ENCODE data around the gene CAB39.

Gene CAB39

GRCh38 chr2:230794497-230794896 lies 81.9 kb downstream of the CAB39 start:
- no peak for DNase-seq (ENCODE audit: insufficient read length)
- TF ChIP-seq TAF1 (IDR thresholded peaks at IDR 0.05; ENCODE audit: borderline replicate concordance, low read depth, low read length) (no peak), POLR2A (IDR thresholded peaks at IDR 0.05; ENCODE audit: low read depth, low read length) (no peak), POLR2AphosphoS5 (IDR thresholded peaks at IDR 0.05; ENCODE audit: low read depth, low read length) (no peak)

GRCh38 chr2:230795856-230796255 lies 83.2 kb downstream of the CAB39 start:
- DNase-seq (ENCODE audit: insufficient read length) (no peak), FAIRE-seq (no peak)
- no peak for TF ChIP-seq POLR2A (IDR thresholded peaks at IDR 0.05; ENCODE audit: low read depth, low read length)
- TF ChIP-seq TAF1 (IDR thresholded peaks at IDR 0.05; ENCODE audit: borderline replicate concordance, low read depth, low read length): no peak
- TF ChIP-seq POLR2AphosphoS5 (IDR thresholded peaks at IDR 0.05; ENCODE audit: low read depth, low read length): no peak

More at GRCh38 chr2:230794497-230794896, 81.9 kb downstream of the CAB39 start:
- FAIRE-seq: no peak

- peak; percentile 14 for FAIRE-seq
- DNase-seq (ENCODE audit: insufficient read length): no peak
- no peak for TF ChIP-seq POLR2AphosphoS5 (IDR thresholded peaks at IDR 0.05; ENCODE audit: low read depth, low read length)
- TF ChIP-seq TAF1 (IDR thresholded peaks at IDR 0.05; ENCODE audit: borderline replicate concordance, low read depth, low read length): no peak
- no peak for TF ChIP-seq POLR2A (IDR thresholded peaks at IDR 0.05; ENCODE audit: low read depth, low read length)
These were observed 83.7 kb downstream of the CAB39 start for GRCh38 chr2:230796280-230796862.

- DNase-seq (ENCODE audit: insufficient read length) (no peak), FAIRE-seq (peak; percentile 89)
- TF ChIP-seq POLR2A (IDR thresholded peaks at IDR 0.05; ENCODE audit: low read depth, low read length): 0 out of 2 replicates have a peak, but pooled peaks have one; percentile 22
- no peak for TF ChIP-seq POLR2AphosphoS5 (IDR thresholded peaks at IDR 0.05; ENCODE audit: low read depth, low read length)
- no peak for TF ChIP-seq TAF1 (IDR thresholded peaks at IDR 0.05; ENCODE audit: borderline replicate concordance, low read depth, low read length)
These were observed 85.2 kb downstream of the CAB39 start for GRCh38 chr2:230797515-230798495.

GRCh38 chr2:230798769-230799399 lies 86.2 kb downstream of the CAB39 start:
- no peak for DNase-seq (ENCODE audit: insufficient read length)
- TF ChIP-seq TAF1 (IDR thresholded peaks at IDR 0.05; ENCODE audit: borderline replicate concordance, low read depth, low read length) (no peak), POLR2A (IDR thresholded peaks at IDR 0.05; ENCODE audit: low read depth, low read length) (no peak), POLR2AphosphoS5 (IDR thresholded peaks at IDR 0.05; ENCODE audit: low read depth, low read length) (no peak)
- FAIRE-seq: peak; percentile 82

GRCh38 chr2:230805353-230806017 lies 92.8 kb downstream of the CAB39 start:
- DNase-seq (ENCODE audit: insufficient read length) (no peak), FAIRE-seq (peak; percentile 78)
- TF ChIP-seq POLR2AphosphoS5 (IDR thresholded peaks at IDR 0.05; ENCODE audit: low read depth, low read length) (no peak), TAF1 (IDR thresholded peaks at IDR 0.05; ENCODE audit: borderline replicate concordance, low read depth, low read length) (no peak), POLR2A (IDR thresholded peaks at IDR 0.05; ENCODE audit: low read depth, low read length) (no peak)

DNA sequence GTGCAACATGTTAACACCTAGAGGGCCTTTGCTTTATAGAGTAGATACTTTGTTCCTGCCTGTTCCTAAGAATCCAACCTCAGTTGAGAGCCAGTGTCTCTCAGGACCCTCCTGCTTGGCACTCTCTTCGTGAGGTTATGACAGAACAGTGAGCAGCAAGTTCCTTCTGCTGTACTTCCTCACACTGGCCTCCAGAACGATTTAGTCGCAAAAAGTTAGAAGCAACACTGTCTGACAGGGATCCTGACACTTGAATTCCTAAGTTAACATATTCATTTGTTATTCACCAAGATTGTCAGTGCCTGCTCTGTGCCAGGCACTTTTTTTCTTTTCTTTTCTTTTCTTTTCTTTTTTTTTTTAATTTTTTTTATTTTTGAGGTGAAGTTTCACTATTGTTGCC lies 95.1 kb downstream of the CAB39 start:
- DNase-seq (ENCODE audit: insufficient read length): no peak
- TF ChIP-seq TAF1 (IDR thresholded peaks at IDR 0.05; ENCODE audit: borderline replicate concordance, low read depth, low read length) (no peak), POLR2A (IDR thresholded peaks at IDR 0.05; ENCODE audit: low read depth, low read length) (no peak), POLR2AphosphoS5 (IDR thresholded peaks at IDR 0.05; ENCODE audit: low read depth, low read length) (no peak)
- no peak for FAIRE-seq

DNA sequence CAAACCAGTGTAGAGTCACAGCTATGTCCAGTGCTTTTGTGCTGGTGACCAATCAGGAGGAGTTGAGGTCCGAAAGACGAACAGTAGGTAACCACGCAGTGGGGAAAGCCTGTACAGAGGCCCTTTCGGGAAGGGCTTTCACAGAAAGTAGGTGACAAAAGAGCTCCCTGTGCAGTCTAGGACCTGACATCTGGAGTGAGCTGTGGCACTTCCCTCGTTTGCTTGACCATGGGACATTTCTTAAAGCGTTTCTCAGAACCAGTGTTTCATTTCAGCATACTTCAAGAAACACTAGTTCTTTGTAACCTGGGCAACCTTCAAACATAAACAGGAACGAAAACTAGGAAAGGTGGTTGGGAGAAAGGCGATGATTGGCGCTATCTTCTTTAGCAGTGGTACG lies 96.4 kb downstream of the CAB39 start:
- peak; percentile 24 for FAIRE-seq
- TF ChIP-seq POLR2A (IDR thresholded peaks at IDR 0.05; ENCODE audit: low read depth, low read length): no peak
- TF ChIP-seq TAF1 (IDR thresholded peaks at IDR 0.05; ENCODE audit: borderline replicate concordance, low read depth, low read length): no peak
- no peak for TF ChIP-seq POLR2AphosphoS5 (IDR thresholded peaks at IDR 0.05; ENCODE audit: low read depth, low read length)
- no peak for DNase-seq (ENCODE audit: insufficient read length)

- TF ChIP-seq TAF1 (IDR thresholded peaks at IDR 0.05; ENCODE audit: borderline replicate concordance, low read depth, low read length) (no peak), POLR2AphosphoS5 (IDR thresholded peaks at IDR 0.05; ENCODE audit: low read depth, low read length) (no peak), POLR2A (IDR thresholded peaks at IDR 0.05; ENCODE audit: low read depth, low read length) (no peak)
- FAIRE-seq (no peak), DNase-seq (ENCODE audit: insufficient read length) (no peak)
These were observed 97.1 kb downstream of the CAB39 start for GRCh38 chr2:230809677-230810251.

DNA sequence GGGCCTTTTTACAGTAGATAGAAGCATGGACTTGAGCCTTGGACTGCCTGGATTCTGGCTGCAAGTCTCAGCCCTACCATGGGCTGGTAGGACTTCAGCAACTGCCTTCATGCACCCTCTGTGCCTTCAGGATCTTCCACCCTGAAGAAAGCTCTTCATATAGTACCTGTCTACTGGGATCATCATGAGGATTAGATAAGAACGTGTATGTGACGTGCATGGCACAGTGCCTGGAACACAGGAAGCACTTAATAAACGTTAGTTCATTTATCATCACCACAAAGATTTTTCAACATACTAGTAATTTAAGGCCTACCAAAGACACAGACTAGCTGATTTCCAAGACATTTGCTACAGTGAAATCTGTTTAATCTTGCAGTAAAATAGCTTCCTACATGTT lies 98.9 kb downstream of the CAB39 start:
- no peak for FAIRE-seq
- no peak for DNase-seq (ENCODE audit: insufficient read length)
- TF ChIP-seq TAF1 (IDR thresholded peaks at IDR 0.05; ENCODE audit: borderline replicate concordance, low read depth, low read length) (no peak), POLR2AphosphoS5 (IDR thresholded peaks at IDR 0.05; ENCODE audit: low read depth, low read length) (no peak), POLR2A (IDR thresholded peaks at IDR 0.05; ENCODE audit: low read depth, low read length) (no peak)
